IPS-15b (cell line): ENCODE data around the gene EDAR.

ENCODE experiments used
- H3K27me3 ChIP-seq: one replicate; pipeline ENCODE4 v1.6.1; 2013; ENCODE audit warnings: low read length; ENCODE audit not compliant: control insufficient read depth, insufficient read depth
- H3K36me3 ChIP-seq: one replicate; pipeline ENCODE4 v1.6.1; 2013; ENCODE audit warnings: low read length; ENCODE audit not compliant: control insufficient read depth, insufficient read depth
- H3K4me1 ChIP-seq: one replicate; pipeline ENCODE4 v1.6.1; 2013; ENCODE audit warnings: mild to moderate bottlenecking, low read length; ENCODE audit not compliant: control insufficient read depth, insufficient read depth
- H3K4me3 ChIP-seq: one replicate; pipeline ENCODE4 v1.5.1; 2013; ENCODE audit warnings: low read depth, low read length
- H3K9ac ChIP-seq: one replicate; pipeline ENCODE4 v1.6.1; 2013; ENCODE audit warnings: low read depth, mild to moderate bottlenecking, low read length
- H3K9me3 ChIP-seq: one replicate; pipeline ENCODE4 v1.6.1; 2013; ENCODE audit warnings: mild to moderate bottlenecking, low read length; ENCODE audit not compliant: control insufficient read depth, insufficient read depth

The EDAR gene

DNA sequence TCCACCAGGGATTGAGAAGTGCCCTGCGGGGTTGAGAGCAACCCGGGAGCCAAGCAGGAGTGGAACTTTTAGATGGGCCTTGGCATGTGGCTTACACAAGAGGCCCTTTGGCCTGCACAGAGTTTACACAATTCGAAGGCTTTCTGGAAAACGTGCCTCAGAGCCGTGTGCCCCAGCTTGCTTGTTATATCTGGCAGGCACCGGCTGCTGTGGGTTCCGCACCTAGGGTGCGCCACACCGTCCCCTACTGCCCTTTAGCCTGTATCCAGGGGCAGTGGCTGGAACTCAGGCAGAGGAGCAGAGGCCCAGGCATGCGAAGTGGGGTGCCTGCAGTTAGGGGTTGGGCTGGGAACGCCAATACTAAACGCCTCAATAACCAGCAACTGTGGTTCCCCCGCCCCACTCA lies 32.9 kb upstream of the EDAR start:
- H3K4me3 ChIP-seq = no peak overlapping the region
- no peaks in the 10 kb centered on the region for H3K9me3 ChIP-seq
- H3K36me3 ChIP-seq = no peaks in the 10 kb centered on the region
- H3K4me1 ChIP-seq = peaks cover 16% of the 10 kb centered on the region
- peaks cover 2% of the 10 kb centered on the region for H3K27me3 ChIP-seq
- H3K9ac ChIP-seq = no peak overlapping the region

DNA sequence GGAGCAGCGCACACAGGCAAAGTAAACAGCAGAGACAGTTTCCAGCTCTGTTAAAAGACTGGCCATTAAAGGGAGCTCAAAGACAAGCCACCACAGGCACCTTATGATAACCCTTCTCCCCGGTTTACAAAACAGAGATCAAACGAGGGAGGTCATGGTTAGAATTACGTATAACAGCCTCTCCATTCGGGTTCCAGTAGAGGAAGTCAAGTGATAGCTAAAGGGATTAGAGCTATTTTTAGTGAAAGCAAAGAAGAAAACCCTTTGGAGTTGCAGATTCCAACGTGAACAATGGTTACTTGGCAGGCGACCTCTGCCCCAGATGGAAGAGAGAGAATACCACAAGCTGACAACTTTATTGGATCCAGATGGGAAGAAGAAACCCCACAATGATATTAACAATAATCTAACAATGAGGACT lies 31.2 kb upstream of the EDAR start:
- Histone ChIP-seq H3K9ac (no peak overlapping the region), H3K9me3 (no peaks in the 10 kb centered on the region), H3K27me3 (peaks cover 2% of the 10 kb centered on the region), H3K36me3 (no peaks in the 10 kb centered on the region), H3K4me1 (peaks cover 16% of the 10 kb centered on the region), H3K4me3 (peak overlapping the region; percentile 2)

DNA sequence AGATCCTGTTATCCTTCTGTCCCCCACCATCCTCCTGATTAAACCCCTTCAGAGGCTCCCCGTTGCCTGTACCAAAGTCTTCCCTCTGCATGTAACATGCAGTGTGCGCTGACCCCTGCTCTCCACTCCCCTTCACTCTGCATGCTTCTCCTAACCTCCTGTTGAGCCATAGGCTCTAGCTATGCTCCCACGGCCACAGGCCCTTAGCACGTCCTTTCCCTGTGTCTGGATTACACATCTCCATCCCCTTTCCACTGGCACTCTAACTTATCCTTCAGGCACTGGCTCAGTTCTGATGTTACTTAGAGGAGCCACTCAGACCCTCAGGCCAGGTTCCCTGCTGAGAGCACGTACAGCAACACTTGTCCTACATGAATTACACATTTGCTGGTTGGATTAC lies 29.4 kb upstream of the EDAR start:
- H3K4me3 ChIP-seq = no peak overlapping the region
- H3K9me3 ChIP-seq = no peaks in the 10 kb centered on the region
- no peaks in the 10 kb centered on the region for H3K36me3 ChIP-seq
- H3K27me3 ChIP-seq = peaks cover 2% of the 10 kb centered on the region
- no peak overlapping the region for H3K9ac ChIP-seq
- peaks cover 16% of the 10 kb centered on the region for H3K4me1 ChIP-seq

- Histone ChIP-seq H3K9ac (no peak overlapping the region), H3K27me3 (peaks cover 2% of the 10 kb centered on the region), H3K9me3 (no peaks in the 10 kb centered on the region), H3K4me3 (no peak overlapping the region), H3K36me3 (no peaks in the 10 kb centered on the region), H3K4me1 (peaks cover 16% of the 10 kb centered on the region)
Measured at GRCh38 chr2:109017017-109017416, 28.0 kb upstream of the EDAR start.

DNA sequence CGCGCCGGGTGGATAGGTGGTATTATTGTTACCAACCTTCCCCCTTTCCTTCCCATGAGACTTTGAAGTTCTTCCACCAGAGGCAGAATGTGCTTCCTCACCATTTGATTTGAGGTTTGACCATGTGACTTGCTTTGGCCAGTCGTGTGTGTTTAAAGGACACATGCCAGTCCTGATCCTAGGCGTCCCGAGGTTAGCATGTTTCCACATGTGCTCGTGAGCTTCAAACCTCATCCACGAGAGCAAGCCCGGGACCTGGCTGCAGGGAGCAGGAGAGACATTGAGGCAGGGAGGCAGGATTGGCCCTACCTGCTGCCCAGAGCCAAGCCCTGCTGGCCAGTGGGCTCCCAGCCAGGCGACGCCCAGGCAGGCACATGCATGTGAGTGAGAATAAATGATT lies 27.4 kb upstream of the EDAR start:
- peaks cover 2% of the 10 kb centered on the region for H3K27me3 ChIP-seq
- H3K9ac ChIP-seq = no peak overlapping the region
- H3K4me1 ChIP-seq = peaks cover 16% of the 10 kb centered on the region
- no peak overlapping the region for H3K4me3 ChIP-seq
- H3K36me3 ChIP-seq = no peaks in the 10 kb centered on the region
- no peaks in the 10 kb centered on the region for H3K9me3 ChIP-seq

DNA sequence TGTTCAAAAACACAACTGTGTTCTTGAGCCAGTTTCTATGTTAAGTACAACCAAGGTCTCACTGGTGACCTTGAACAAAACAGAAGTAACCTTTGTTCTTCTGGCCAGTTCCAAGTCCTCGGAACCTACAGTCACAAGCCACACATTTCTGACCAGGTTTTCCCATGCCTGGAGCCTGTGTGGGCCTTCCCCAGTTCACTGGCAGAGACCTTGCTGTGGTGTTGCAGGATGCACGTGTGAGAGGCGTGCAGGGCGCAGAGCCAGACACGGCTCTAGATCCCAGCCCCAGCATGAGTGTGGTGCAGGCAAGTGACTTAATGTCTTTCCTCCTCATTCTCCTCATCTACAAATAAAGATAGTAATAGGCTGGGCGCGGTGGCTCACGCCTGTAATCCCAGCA lies 25.5 kb upstream of the EDAR start:
- no peaks in the 10 kb centered on the region for H3K9me3 ChIP-seq
- peaks cover 2% of the 10 kb centered on the region for H3K27me3 ChIP-seq
- no peaks in the 10 kb centered on the region for H3K36me3 ChIP-seq
- no peak overlapping the region for H3K9ac ChIP-seq
- H3K4me1 ChIP-seq = peaks cover 4% of the 10 kb centered on the region
- no peak overlapping the region for H3K4me3 ChIP-seq

- H3K27me3 ChIP-seq = no peaks in the 10 kb centered on the region
- H3K4me3 ChIP-seq = no peak overlapping the region
- H3K9ac ChIP-seq = no peak overlapping the region
- H3K4me1 ChIP-seq = no peaks in the 10 kb centered on the region
- no peaks in the 10 kb centered on the region for H3K36me3 ChIP-seq
- no peaks in the 10 kb centered on the region for H3K9me3 ChIP-seq
Measured at GRCh38 chr2:109013051-109013450, 24.0 kb upstream of the EDAR start.

GRCh38 chr2:109009920-109010610 lies 21.0 kb upstream of the EDAR start:
- Histone ChIP-seq H3K9me3 (no peaks in the 10 kb centered on the region), H3K27me3 (no peaks in the 10 kb centered on the region), H3K4me1 (no peaks in the 10 kb centered on the region), H3K4me3 (no peak overlapping the region), H3K36me3 (no peaks in the 10 kb centered on the region), H3K9ac (no peak overlapping the region)

- Histone ChIP-seq H3K36me3 (no peaks in the 10 kb centered on the region), H3K9me3 (no peaks in the 10 kb centered on the region), H3K4me1 (no peaks in the 10 kb centered on the region), H3K9ac (no peak overlapping the region), H3K4me3 (no peak overlapping the region), H3K27me3 (no peaks in the 10 kb centered on the region)
Measured at GRCh38 chr2:109006971-109007370, 18.0 kb upstream of the EDAR start.

DNA sequence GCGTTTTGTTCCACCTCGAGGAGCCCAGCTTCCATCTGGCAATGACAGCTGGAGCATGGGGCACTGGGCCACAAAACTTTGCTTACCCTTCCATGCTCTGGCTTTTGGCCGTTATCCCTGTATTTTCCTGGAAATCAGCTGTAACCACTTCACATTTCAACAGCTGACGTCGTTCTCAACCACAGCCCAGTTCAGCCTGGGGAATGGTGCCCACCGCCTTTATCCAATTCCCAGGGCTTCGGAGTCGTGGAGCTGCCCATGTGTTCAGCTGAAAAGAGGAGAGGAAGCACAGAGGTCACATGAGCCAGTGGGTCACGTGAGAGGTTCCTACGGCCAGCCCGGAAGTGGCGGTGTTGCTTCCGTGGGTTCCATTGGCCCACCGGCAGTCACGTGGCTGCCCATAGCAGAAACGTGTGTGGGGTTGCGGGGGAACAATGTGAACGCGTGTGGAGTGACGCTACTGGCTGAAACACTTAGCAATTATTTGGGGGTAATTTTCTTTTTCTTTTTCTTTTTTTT lies 16.7 kb upstream of the EDAR start:
- H3K4me3 ChIP-seq = no peak overlapping the region
- no peaks in the 10 kb centered on the region for H3K9me3 ChIP-seq
- H3K27me3 ChIP-seq = no peaks in the 10 kb centered on the region
- H3K36me3 ChIP-seq = no peaks in the 10 kb centered on the region
- no peak overlapping the region for H3K9ac ChIP-seq
- no peaks in the 10 kb centered on the region for H3K4me1 ChIP-seq

GRCh38 chr2:109001201-109001600 lies 12.2 kb upstream of the EDAR start:
- no peaks in the 10 kb centered on the region for H3K36me3 ChIP-seq
- H3K4me3 ChIP-seq = no peak overlapping the region
- no peak overlapping the region for H3K9ac ChIP-seq
- H3K4me1 ChIP-seq = no peaks in the 10 kb centered on the region
- H3K9me3 ChIP-seq = no peaks in the 10 kb centered on the region
- no peaks in the 10 kb centered on the region for H3K27me3 ChIP-seq

GRCh38 chr2:109000738-109001137 lies 11.7 kb upstream of the EDAR start:
- no peaks in the 10 kb centered on the region for H3K9me3 ChIP-seq
- no peak overlapping the region for H3K9ac ChIP-seq
- no peak overlapping the region for H3K4me3 ChIP-seq

More at GRCh38 chr2:109000738-109001137, 11.7 kb upstream of the EDAR start:
- H3K36me3 ChIP-seq = no peaks in the 10 kb centered on the region
- no peaks in the 10 kb centered on the region for H3K4me1 ChIP-seq
- H3K27me3 ChIP-seq = no peaks in the 10 kb centered on the region
